ENCODE data around the gene DPF3. TPM values are rescaled to one million over a fixed set of nuclear protein-coding genes. Genes with fewer than 3 reads are reported as not detected.

Gene DPF3
- total RNA-seq, 2 experiments from 2014 or later: 0.25 to 0.39 TPM

GRCh38 chr14:72736786-72737559 is 156.9 kb downstream of the DPF3 start:
- Mint-ChIP-seq H3K27me3 (no peaks in the 10 kb centered on the region), H3K4me1 (no peaks in the 10 kb centered on the region), H3K9me3 (ENCODE audit: low read depth) (no peaks in the 10 kb centered on the region), H3K4me3 (no peak overlapping the region), H3K36me3 (ENCODE audit: low read depth) (no peaks in the 10 kb centered on the region), H3K27ac (no peak overlapping the region)
- CTCF ChIA-PET: interaction anchor here (0.9 kb wide), 1 partner anchor 34 kb away, joined by 3 read pairs; no protein-coding TSS in a partner anchor
- DNase-seq (no peak), ATAC-seq (no peak)
- POLR2A ChIA-PET: no interaction called here
- intact Hi-C loops (cut with DNase I, micrococcal nuclease): no loop called here

GRCh38 chr14:72736308-72736707 is 157.6 kb downstream of the DPF3 start:
- DNase-seq (no peak), ATAC-seq (no peak)
- no peaks in the 10 kb centered on the region for H3K27me3 Mint-ChIP-seq
- no peaks in the 10 kb centered on the region for H3K9me3 Mint-ChIP-seq (ENCODE audit: low read depth)
- POLR2A ChIA-PET: no interaction called here
- no peaks in the 10 kb centered on the region for H3K36me3 Mint-ChIP-seq (ENCODE audit: low read depth)
- intact Hi-C loops (cut with DNase I, micrococcal nuclease): no loop called here
- H3K4me3 Mint-ChIP-seq: no peak overlapping the region
- H3K4me1 Mint-ChIP-seq: no peaks in the 10 kb centered on the region
- CTCF ChIA-PET: no interaction called here
- no peak overlapping the region for H3K27ac Mint-ChIP-seq

GRCh38 chr14:72732022-72732780 is 161.7 kb downstream of the DPF3 start:
- POLR2A ChIA-PET: no interaction called here
- H3K27me3 Mint-ChIP-seq: no peaks in the 10 kb centered on the region
- CTCF ChIA-PET: no interaction called here
- H3K27ac Mint-ChIP-seq: no peak overlapping the region
- no peaks in the 10 kb centered on the region for H3K36me3 Mint-ChIP-seq (ENCODE audit: low read depth)
- no peak overlapping the region for H3K4me3 Mint-ChIP-seq
- intact Hi-C loops (cut with DNase I, micrococcal nuclease): no loop called here
- no peaks in the 10 kb centered on the region for H3K9me3 Mint-ChIP-seq (ENCODE audit: low read depth)
- ATAC-seq (no peak), DNase-seq (no peak)
- H3K4me1 Mint-ChIP-seq: no peaks in the 10 kb centered on the region

GRCh38 chr14:72731252-72732020 is 162.5 kb downstream of the DPF3 start:
- intact Hi-C loops (cut with DNase I, micrococcal nuclease): no loop called here

GRCh38 chr14:72730468-72730867 is 163.4 kb downstream of the DPF3 start:
- no peaks in the 10 kb centered on the region for H3K9me3 Mint-ChIP-seq (ENCODE audit: low read depth)
- no peaks in the 10 kb centered on the region for H3K4me1 Mint-ChIP-seq
- intact Hi-C loops (cut with DNase I, micrococcal nuclease): no loop called here
- no peaks in the 10 kb centered on the region for H3K36me3 Mint-ChIP-seq (ENCODE audit: low read depth)
- CTCF ChIA-PET: no interaction called here
- no peak overlapping the region for H3K4me3 Mint-ChIP-seq
- no peak for DNase-seq
- ATAC-seq: no peak
- H3K27ac Mint-ChIP-seq: no peak overlapping the region
- POLR2A ChIA-PET: no interaction called here
- H3K27me3 Mint-ChIP-seq: no peaks in the 10 kb centered on the region

More at GRCh38 chr14:72731252-72732020, 162.5 kb downstream of the DPF3 start:
- H3K27me3 Mint-ChIP-seq: no peaks in the 10 kb centered on the region
- no peaks in the 10 kb centered on the region for H3K36me3 Mint-ChIP-seq (ENCODE audit: low read depth)
- CTCF ChIA-PET: no interaction called here
- H3K4me1 Mint-ChIP-seq: no peaks in the 10 kb centered on the region
- H3K27ac Mint-ChIP-seq: no peak overlapping the region
- no peaks in the 10 kb centered on the region for H3K9me3 Mint-ChIP-seq (ENCODE audit: low read depth)
- POLR2A ChIA-PET: no interaction called here
- ATAC-seq (no peak), DNase-seq (no peak)
- H3K4me3 Mint-ChIP-seq: no peak overlapping the region

- ChIA-PET POLR2A (no interaction called here), CTCF (interaction anchor here (0.7 kb wide), 1 partner anchor 31 kb away, joined by 3 read pairs; no protein-coding TSS in a partner anchor)
- no peaks in the 10 kb centered on the region for H3K4me1 Mint-ChIP-seq
- ATAC-seq (no peak), DNase-seq (no peak)
- intact Hi-C loops (cut with DNase I, micrococcal nuclease): no loop called here
- no peak overlapping the region for H3K4me3 Mint-ChIP-seq
- H3K27me3 Mint-ChIP-seq: no peaks in the 10 kb centered on the region
- H3K27ac Mint-ChIP-seq: no peak overlapping the region
- H3K9me3 Mint-ChIP-seq (ENCODE audit: low read depth): no peaks in the 10 kb centered on the region
- H3K36me3 Mint-ChIP-seq (ENCODE audit: low read depth): no peaks in the 10 kb centered on the region
These were observed 167.5 kb downstream of the DPF3 start for GRCh38 chr14:72726444-72726843.

GRCh38 chr14:72723858-72724530 is 169.9 kb downstream of the DPF3 start:
- DNase-seq (no peak), ATAC-seq (no peak)
- no peaks in the 10 kb centered on the region for H3K4me1 Mint-ChIP-seq
- H3K36me3 Mint-ChIP-seq (ENCODE audit: low read depth): no peaks in the 10 kb centered on the region
- no peak overlapping the region for H3K4me3 Mint-ChIP-seq
- ChIA-PET CTCF (interaction anchor here (0.6 kb wide), 1 partner anchor 204 kb away, joined by 3 read pairs; no protein-coding TSS in a partner anchor), POLR2A (no interaction called here)
- H3K9me3 Mint-ChIP-seq (ENCODE audit: low read depth): no peaks in the 10 kb centered on the region
- H3K27me3 Mint-ChIP-seq: no peaks in the 10 kb centered on the region
- no peak overlapping the region for H3K27ac Mint-ChIP-seq
- intact Hi-C loops (cut with DNase I, micrococcal nuclease): no loop called here

GRCh38 chr14:72722201-72722785 is 171.6 kb downstream of the DPF3 start:
- ATAC-seq (no peak), DNase-seq (no peak)
- H3K27ac Mint-ChIP-seq: no peak overlapping the region
- intact Hi-C loops (cut with DNase I, micrococcal nuclease): no loop called here
- no peaks in the 10 kb centered on the region for H3K9me3 Mint-ChIP-seq (ENCODE audit: low read depth)
- ChIA-PET POLR2A (no interaction called here), CTCF (interaction anchor here (0.6 kb wide), 1 partner anchor 1816 kb away, joined by 3 read pairs; no protein-coding TSS in a partner anchor)
- H3K4me1 Mint-ChIP-seq: no peaks in the 10 kb centered on the region
- H3K27me3 Mint-ChIP-seq: no peaks in the 10 kb centered on the region
- no peak overlapping the region for H3K4me3 Mint-ChIP-seq
- H3K36me3 Mint-ChIP-seq (ENCODE audit: low read depth): no peaks in the 10 kb centered on the region

- POLR2A ChIA-PET: no interaction called here
- Mint-ChIP-seq H3K4me3 (no peak overlapping the region), H3K4me1 (peaks cover 5% of the 10 kb centered on the region), H3K9me3 (ENCODE audit: low read depth) (no peaks in the 10 kb centered on the region), H3K27ac (no peak overlapping the region), H3K27me3 (no peaks in the 10 kb centered on the region), H3K36me3 (ENCODE audit: low read depth) (no peaks in the 10 kb centered on the region)
- DNase-seq (no peak), ATAC-seq (no peak)
- CTCF ChIA-PET: no interaction called here
- intact Hi-C loops (cut with DNase I, micrococcal nuclease): no loop called here
These were observed 172.8 kb downstream of the DPF3 start for GRCh38 chr14:72721083-72721482.

- Mint-ChIP-seq H3K36me3 (ENCODE audit: low read depth) (no peaks in the 10 kb centered on the region), H3K27me3 (no peaks in the 10 kb centered on the region), H3K27ac (no peak overlapping the region), H3K9me3 (ENCODE audit: low read depth) (no peaks in the 10 kb centered on the region), H3K4me3 (no peak overlapping the region), H3K4me1 (peaks cover 28% of the 10 kb centered on the region)
- ATAC-seq (peak; percentile 55), DNase-seq (no peak)
- intact Hi-C loops (cut with DNase I, micrococcal nuclease): no loop called here
- CTCF ChIA-PET: interaction anchor here (0.6 kb wide), 1 partner anchor 537 kb away, joined by 3 read pairs; no protein-coding TSS in a partner anchor
- POLR2A ChIA-PET: no interaction called here
These were observed 176.7 kb downstream of the DPF3 start for GRCh38 chr14:72717220-72717619.

GRCh38 chr14:72716476-72716875 is 177.4 kb downstream of the DPF3 start:
- H3K36me3 Mint-ChIP-seq (ENCODE audit: low read depth): no peaks in the 10 kb centered on the region
- intact Hi-C loops (cut with DNase I, micrococcal nuclease): no loop called here
- POLR2A ChIA-PET: no interaction called here
- H3K9me3 Mint-ChIP-seq (ENCODE audit: low read depth): no peaks in the 10 kb centered on the region
- no peak overlapping the region for H3K27ac Mint-ChIP-seq
- H3K4me3 Mint-ChIP-seq: no peak overlapping the region
- H3K4me1 Mint-ChIP-seq: peaks cover 28% of the 10 kb centered on the region
- no peaks in the 10 kb centered on the region for H3K27me3 Mint-ChIP-seq
- ATAC-seq (no peak), DNase-seq (no peak)
- CTCF ChIA-PET: interaction anchor here (0.7 kb wide), 1 partner anchor 33 kb away, joined by 3 read pairs; no protein-coding TSS in a partner anchor
